IMR-90 (cell line): ENCODE results near the gene HIVEP1. TPM values are rescaled to one million over a fixed set of nuclear protein-coding genes. Genes with fewer than 3 reads are reported as not detected.

Experiments
- ATAC-seq: fragments of 200-7000 bp; cut with Tn5 transposase; 2 replicates; pipeline ENCODE4 v1.9.1; 2020; ENCODE audit warnings: low read depth, mild to moderate bottlenecking, moderate library complexity
- BruUV-seq: library from RNA; stranded (reverse); fragments of 400-500 nt; replicated peaks from 2 replicates; lab custom pipeline; 2021; lab: Mats Ljungman, UMichigan
- CTCF ChIA-PET: fragments of 300-600 bp; formaldehyde crosslinking; extraction: SDS; loops from one replicate; lab custom pipeline; 2021; ENCODE audit warnings: antibody characterized with exemption; lab: Yijun Ruan, JAX
- POLR2A ChIA-PET: fragments of 300-600 bp; sonication (Branson Sonifier 250); formaldehyde crosslinking; loops from one replicate; lab custom pipeline; 2022; ENCODE audit warnings: antibody characterized with exemption; ENCODE audit not compliant: unreplicated experiment; lab: Charles Lee
- DNase-seq: peaks from one replicate; pipeline ENCODE4 v3.0.0; 2013
- H2AFZ ChIP-seq: replicated peaks from 2 replicates; pipeline ENCODE3; 2013; ENCODE audit warnings: low read length, mild to moderate bottlenecking; ENCODE audit not compliant: poor library complexity
- H2AK5ac ChIP-seq: 2 replicates; pipeline ENCODE4 v1.6.1; 2013; ENCODE audit warnings: low read depth, low read length, inconsistent platforms
- H2AK9ac ChIP-seq: replicated peaks from 2 replicates; pipeline ENCODE3; 2013; ENCODE audit warnings: mild to moderate bottlenecking, low read depth, low read length, moderate library complexity; ENCODE audit not compliant: poor library complexity
- H2BK120ac ChIP-seq: 2 replicates; pipeline ENCODE4 v1.6.1; 2013; ENCODE audit warnings: low read depth, low read length, inconsistent platforms
- H2BK15ac ChIP-seq: 3 replicates; pipeline ENCODE4 v1.6.1; 2013; ENCODE audit warnings: low read depth, low read length, inconsistent platforms
- H2BK20ac ChIP-seq: 2 replicates; pipeline ENCODE4 v1.6.1; 2013; ENCODE audit warnings: low read depth, mild to moderate bottlenecking, inconsistent platforms, low read length, moderate library complexity
- H2BK5ac ChIP-seq: 2 replicates; pipeline ENCODE4 v1.6.1; 2013; ENCODE audit warnings: mild to moderate bottlenecking, low read depth, low read length, inconsistent platforms; ENCODE audit not compliant: poor library complexity, severe bottlenecking
- H3K14ac ChIP-seq: replicated peaks from 2 replicates; pipeline ENCODE4 v1.6.1; 2013; ENCODE audit warnings: low read depth, low read length, inconsistent platforms
- H3K18ac ChIP-seq: 2 replicates; pipeline ENCODE4 v1.6.1; 2013; ENCODE audit warnings: low read depth, low read length, control low read depth
- H3K23ac ChIP-seq: 2 replicates; pipeline ENCODE4 v1.6.1; 2013; ENCODE audit warnings: low read depth, low read length, inconsistent platforms
- H3K27ac ChIP-seq: 2 replicates; pipeline ENCODE4 v1.5.1; 2013; ENCODE audit warnings: mild to moderate bottlenecking, control low read depth, low read length; ENCODE audit not compliant: insufficient read depth
- H3K27me3 ChIP-seq: 2 replicates; pipeline ENCODE4 v1.6.1; 2013; ENCODE audit warnings: low read length; ENCODE audit not compliant: control insufficient read depth, insufficient read depth
- H3K36me3 ChIP-seq: 2 replicates; pipeline ENCODE4 v1.6.1; 2013; ENCODE audit warnings: low read length, mixed read lengths; ENCODE audit not compliant: control insufficient read depth, insufficient read depth
- H3K4ac ChIP-seq: 2 replicates; pipeline ENCODE4 v1.6.1; 2013; ENCODE audit warnings: low read depth, low read length, inconsistent platforms
- H3K4me1 ChIP-seq: 2 replicates; pipeline ENCODE4 v1.6.1; 2013; ENCODE audit warnings: low read length, mixed read lengths; ENCODE audit not compliant: control insufficient read depth, insufficient read depth
- H3K4me2 ChIP-seq: 2 replicates; pipeline ENCODE4 v1.6.1; 2013; ENCODE audit warnings: low read depth, mild to moderate bottlenecking, control low read depth, low read length, moderate library complexity
- H3K4me3 ChIP-seq: 2 replicates; pipeline ENCODE4 v1.5.1; 2013; ENCODE audit warnings: low read depth, mild to moderate bottlenecking, control low read depth, low read length, moderate library complexity; ENCODE audit not compliant: insufficient read depth
- H3K56ac ChIP-seq: 2 replicates; pipeline ENCODE4 v1.6.1; 2013; ENCODE audit warnings: low read length, inconsistent platforms; ENCODE audit not compliant: insufficient read depth; ENCODE audit errors: extremely low read depth
- H3K79me1 ChIP-seq, 2 experiments: 2 replicates each; pipeline ENCODE4 v1.6.1; 2013; ENCODE audit warnings: low read length in 2 of 2, inconsistent platforms in 1 of 2, low read depth in 1 of 2
- H3K9ac ChIP-seq: 2 replicates; pipeline ENCODE4 v1.6.1; 2013; ENCODE audit warnings: low read depth, low read length, control low read depth
- H3K9me1 ChIP-seq: 2 replicates; pipeline ENCODE4 v1.6.1; 2013; ENCODE audit warnings: low read length, inconsistent platforms; ENCODE audit not compliant: insufficient read depth
- H3K9me3 ChIP-seq: 2 replicates; pipeline ENCODE4 v1.6.1; 2013; ENCODE audit warnings: low read length; ENCODE audit not compliant: control insufficient read depth, insufficient read depth
- H4K20me1 ChIP-seq: 2 replicates; pipeline ENCODE4 v1.6.1; 2013; ENCODE audit warnings: low read length, inconsistent platforms; ENCODE audit not compliant: insufficient read depth
- H4K5ac ChIP-seq: 2 replicates; pipeline ENCODE4 v1.6.1; 2013; ENCODE audit warnings: mild to moderate bottlenecking, low read depth, low read length, control low read depth
- H4K8ac ChIP-seq, 2 experiments: 2 replicates each; pipeline ENCODE4 v1.6.1; 2013; ENCODE audit warnings: low read depth in 2 of 2, low read length in 2 of 2, control low read depth in 1 of 2, inconsistent platforms in 1 of 2
- H4K91ac ChIP-seq: 2 replicates; pipeline ENCODE4 v1.6.1; 2013; ENCODE audit warnings: low read depth, low read length, inconsistent platforms; ENCODE audit not compliant: insufficient read depth
- CEBPB ChIP-seq: IDR thresholded peaks from 2 replicates; pipeline ENCODE4 v1.6.1; 2012; ENCODE audit warnings: low read depth, low read length, improper control_type of control experiment
- USF2 ChIP-seq: fragments of 150-350 bp; IDR thresholded peaks from 2 replicates; pipeline ENCODE4 v1.6.1; 2017; ENCODE audit warnings: mild to moderate bottlenecking, antibody characterized with exemption, low read length, low read depth
- WGBS, 2 experiments: methylation state at CpG; one replicate each; pipeline versions ENCODE4 v1.1.5 to v1.1.7; 2013; ENCODE audit warnings: missing lambda C conversion rate in 2 of 2; ENCODE audit not compliant: insufficient read length in 1 of 2; ENCODE audit errors: extremely low coverage in 2 of 2; 5-methylcytosine and 5-hydroxymethylcytosine counted together
- dilution Hi-C: fragments of 300-500 bp; cut with HindIII; formaldehyde crosslinking; loops from one replicate; pipeline ENCODE4 v1.14.3; 2018; ENCODE audit warnings: low sequenced_read_pairs; ENCODE audit not compliant: unreplicated experiment
- in situ Hi-C: fragments of 300-500 bp; cut with MboI; formaldehyde crosslinking; loops from 3 replicates; pipeline ENCODE4 v1.14.3; 2019; ENCODE audit warnings: low sequenced_read_pairs, inconsistent platforms, mixed read lengths
- intact Hi-C: fragments of 100-400 bp; cut with micrococcal nuclease; formaldehyde crosslinking; loops from 2 replicates; pipeline ENCODE4 v1.10.0; 2022
- polyA plus RNA-seq, 3 experiments: library from polyadenylated mRNA; depleted of rRNA; stranded (reverse); fragments of >200 nt; gene quantifications; 2 replicates each; pipeline ENCODE4 v1.2.3, GENCODE V29; 2012; ENCODE audit warnings: low replicate concordance in 1 of 3
- total RNA-seq: library from RNA; depleted of rRNA; stranded (reverse); fragments of >200 nt; gene quantifications from 2 replicates; pipeline ENCODE4 v1.2.3, GENCODE V29; 2012
- TF ChIP-seq, protein P1 (sequence below): fragments of 150-350 bp; IDR thresholded peaks from 2 replicates; pipeline ENCODE4 v1.6.1; 2016; ENCODE audit warnings: low read depth, mild to moderate bottlenecking, low read length, moderate library complexity, borderline replicate concordance

The HIVEP1 gene
- total and polyA plus RNA-seq, 2 of the 4 experiments (the other 2 are of a cell fraction): 13.0 to 17.2 TPM

DNA sequence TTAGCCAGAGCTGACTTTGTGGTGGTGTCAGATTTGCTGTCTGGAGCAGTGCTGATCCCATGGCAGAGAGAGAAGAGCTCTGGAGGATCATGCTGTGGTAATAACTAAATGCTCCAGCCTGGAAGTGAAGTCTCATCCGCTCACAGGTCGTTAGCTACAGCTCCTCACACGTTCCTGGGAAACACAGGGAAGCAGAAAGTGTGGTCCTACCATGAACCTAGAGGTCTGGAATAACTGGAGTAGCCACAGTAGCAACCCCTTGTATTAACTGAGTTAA lies 2.7 kb downstream of the HIVEP1 start:
- Histone ChIP-seq H4K8ac (peak overlapping the region in 1 of 2 experiments; percentile 24; a peak in 2 of 4 replicates), H3K27me3 (no peaks in the 10 kb centered on the region), H3K4me2 (no peak overlapping the region), H3K4me3 (no peak overlapping the region), H4K20me1 (peaks cover 5% of the 10 kb centered on the region; the same call in 1 of the 2 replicates), H3K4ac (peak overlapping the region; percentile 39), H2BK5ac (peak overlapping the region; percentile 49), H3K18ac (no peak overlapping the region), H2AK5ac (peak overlapping the region; percentile 88), H2AK9ac (no peak overlapping the region), H3K23ac (no peak overlapping the region), H2AFZ (no peak overlapping the region), H3K9me3 (peaks cover 2% of the 10 kb centered on the region; the same call in 1 of the 2 replicates), H4K5ac (no peak overlapping the region), H2BK20ac (peak overlapping the region; percentile 9; the same call in 1 of the 2 replicates), H3K4me1 (no peaks in the 10 kb centered on the region; the same call in 1 of the 2 replicates), H2BK120ac (peak overlapping the region; percentile 38), H3K79me1 (peaks cover 20 to 39% of the 10 kb centered on the region in 2 experiments), H4K91ac (0 out of 2 replicates have a peak overlapping the region, but pooled peaks have one; percentile 7), H3K56ac (no peak overlapping the region), H3K27ac (no peak overlapping the region), H2BK15ac (no peak overlapping the region; the same call in 2 of the 3 replicates), H3K36me3 (peaks cover 14% of the 10 kb centered on the region), H3K9me1 (no peaks in the 10 kb centered on the region), H3K14ac (peak overlapping the region; percentile 16; the same call in 1 of the 2 replicates), H3K9ac (no peak overlapping the region)
- CTCF ChIA-PET: interaction anchor here (0.9 kb wide), 1 partner anchor 219 kb away, joined by 3 read pairs; no protein-coding TSS in a partner anchor
- WGBS, 2 experiments: no CpG with 5 or more reads among the region's 3 CpGs
- intact Hi-C loops (loop anchor here (5.0 kb wide), 4 partner anchors 98 to 398 kb away; no protein-coding TSS in a partner anchor), dilution Hi-C loops (no loop called here), in situ Hi-C loops (loop anchor here (10.0 kb wide), 1 partner anchor 430 kb away; no protein-coding TSS in a partner anchor)
- no peak for ATAC-seq
- no peak for DNase-seq
- POLR2A ChIA-PET: no interaction called here
- BruUV-seq: no TSS peak
- TF ChIP-seq, protein P1, sequence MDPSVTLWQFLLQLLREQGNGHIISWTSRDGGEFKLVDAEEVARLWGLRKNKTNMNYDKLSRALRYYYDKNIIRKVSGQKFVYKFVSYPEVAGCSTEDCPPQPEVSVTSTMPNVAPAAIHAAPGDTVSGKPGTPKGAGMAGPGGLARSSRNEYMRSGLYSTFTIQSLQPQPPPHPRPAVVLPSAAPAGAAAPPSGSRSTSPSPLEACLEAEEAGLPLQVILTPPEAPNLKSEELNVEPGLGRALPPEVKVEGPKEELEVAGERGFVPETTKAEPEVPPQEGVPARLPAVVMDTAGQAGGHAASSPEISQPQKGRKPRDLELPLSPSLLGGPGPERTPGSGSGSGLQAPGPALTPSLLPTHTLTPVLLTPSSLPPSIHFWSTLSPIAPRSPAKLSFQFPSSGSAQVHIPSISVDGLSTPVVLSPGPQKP: no peak
- TF ChIP-seq USF2 (no peak), CEBPB (no peak)
